Body of pancreas (tissue), 4 donors: ENCODE results near the gene SCN7A. TPM values are rescaled to one million over a fixed set of nuclear protein-coding genes. Genes with fewer than 3 reads are reported as not detected.
"Not testable (repeated sequence)": the region's sequence is repeated elsewhere in the genome, so short reads cannot be mapped to it uniquely, and the experiment has no call there.

Experiments used
- ATAC-seq: fragments of 150-250 bp; one replicate; pipeline ENCODE4 v1.9.1; 2016
- DNase-seq, 4 donors: peaks; one replicate each; pipeline ENCODE4 v3.0.0-alpha.2; 2019
- H3K27ac ChIP-seq, 4 donors: fragments of 200-600 bp; sonication (generic); 1 replicate in 3 of 4; 2 replicates in 1 of 4; pipeline versions ENCODE4 v1.5.1 to v1.6.1; 2016 to 2019; ENCODE audit warnings: mild to moderate bottlenecking in 1 of 4, mixed read lengths in 1 of 4, moderate library complexity in 1 of 4
- H3K27me3 ChIP-seq, 2 donors: fragments of 200-600 bp; sonication (generic); one replicate each; pipeline ENCODE4 v1.6.0; 2016; ENCODE audit warnings: mild to moderate bottlenecking in 1 of 2
- H3K36me3 ChIP-seq, 2 donors: fragments of 200-600 bp; sonication (generic); replicated peaks in 1 of 2; 2 replicates each; pipeline ENCODE4 v1.5.1; 2016; ENCODE audit warnings: low read depth in 2 of 2; ENCODE audit not compliant: insufficient read depth in 1 of 2
- H3K4me1 ChIP-seq: fragments of 200-600 bp; sonication (generic); one replicate; pipeline ENCODE4 v1.6.0; 2016
- H3K4me3 ChIP-seq, 2 donors: fragments of 200-600 bp; sonication (generic); 1 replicate in 1 of 2; 2 replicates in 1 of 2; pipeline ENCODE4 v1.5.1; 2016 to 2019
- H3K9me3 ChIP-seq, 3 donors: fragments of 200-600 bp; sonication (generic); 1 replicate in 2 of 3; 2 replicates in 1 of 3; pipeline ENCODE4 v1.5.1; 2016
- CTCF ChIP-seq, 7 experiments: fragments of 450-650 bp in 4 of 7; fragments of 200-600 bp in 3 of 7; sonication (generic) in 3 of 7; IDR thresholded peaks; one replicate each; pipeline ENCODE4 v1.5.1; 2016 to 2019; ENCODE audit warnings: antibody characterized with exemption in 7 of 7
- POLR2A ChIP-seq, 3 donors: fragments of 450-650 bp; IDR thresholded peaks; one replicate each; pipeline ENCODE4 v1.6.1; 2016; ENCODE audit warnings: antibody characterized with exemption in 3 of 3, mild to moderate bottlenecking in 2 of 3
- WGBS, 2 donors: methylation state at CpG; one replicate each; pipeline ENCODE4 v1.1.5; 2017; 5-methylcytosine and 5-hydroxymethylcytosine counted together
- intact Hi-C: fragments of 100-400 bp; cut with DNase I; formaldehyde crosslinking; loops from one replicate; pipeline ENCODE4 v1.15.1; 2023
- total RNA-seq, 2 donors: library from RNA; depleted of rRNA; stranded (reverse); fragments of >200 nt; gene quantifications; one replicate each; pipeline ENCODE4 v1.1.0, GENCODE V29; 2016

SCN7A gene
- total RNA-seq, 2 donors from 2014 or later = 7.8 to 8.6 TPM

- Histone ChIP-seq H3K27ac (no peak overlapping the region), H3K27me3 (no peaks in the 10 kb centered on the region), H3K4me3 (no peak overlapping the region), H3K36me3 (no peaks in the 10 kb centered on the region), H3K9me3 (no peaks in the 10 kb centered on the region), H3K4me1 (no peaks in the 10 kb centered on the region)
- TF ChIP-seq POLR2A (IDR thresholded peaks at IDR 0.05) = no peak
- no peak for TF ChIP-seq CTCF (IDR thresholded peaks at IDR 0.05)
- intact Hi-C loops = no loop called here
- no peak for ATAC-seq
- 64 to 74% methylated on average over 6 of the region's 6 CpGs for WGBS, 2 donors
- DNase-seq = no peak
These were observed 82.4 kb downstream of the SCN7A start for GRCh38 chr2:166411473-166412230.

GRCh38 chr2:166410828-166411472 lies 83.1 kb downstream of the SCN7A start:
- TF ChIP-seq POLR2A (IDR thresholded peaks at IDR 0.05) (no peak), CTCF (IDR thresholded peaks at IDR 0.05) (no peak)
- DNase-seq (no peak), ATAC-seq (no peak)
- Histone ChIP-seq H3K4me3 (no peak overlapping the region), H3K27me3 (no peaks in the 10 kb centered on the region), H3K9me3 (no peaks in the 10 kb centered on the region), H3K36me3 (no peaks in the 10 kb centered on the region), H3K27ac (no peak overlapping the region), H3K4me1 (no peaks in the 10 kb centered on the region)
- WGBS, 2 donors = 70 to 72% methylated on average over 7 of the region's 7 CpGs
- intact Hi-C loops = no loop called here

GRCh38 chr2:166407746-166408145 lies 86.3 kb downstream of the SCN7A start:
- WGBS, 2 donors = 58 to 76% methylated on average over 2 of the region's 2 CpGs
- intact Hi-C loops, H3K4me1 ChIP-seq, H3K9me3 ChIP-seq, DNase-seq, H3K36me3 ChIP-seq, H3K27ac ChIP-seq, H3K27me3 ChIP-seq, ATAC-seq, H3K4me3 ChIP-seq: not testable (repeated sequence)

- H3K27me3 ChIP-seq = no peaks in the 10 kb centered on the region
- H3K9me3 ChIP-seq = no peaks in the 10 kb centered on the region
- ATAC-seq = no peak
- no peak for TF ChIP-seq POLR2A (IDR thresholded peaks at IDR 0.05)
- TF ChIP-seq CTCF (IDR thresholded peaks at IDR 0.05) = no peak
- H3K27ac ChIP-seq = no peak overlapping the region
- intact Hi-C loops = no loop called here
- no peaks in the 10 kb centered on the region for H3K4me1 ChIP-seq
- 59 to 66% methylated on average over 3 of the region's 3 CpGs for whole genome bisulfite sequencing, 2 donors
- H3K36me3 ChIP-seq = no peaks in the 10 kb centered on the region
- DNase-seq = no peak
- no peak overlapping the region for H3K4me3 ChIP-seq
These were observed 87.7 kb downstream of the SCN7A start for GRCh38 chr2:166406374-166406773.

- Histone ChIP-seq H3K27ac (no peak overlapping the region), H3K27me3 (no peaks in the 10 kb centered on the region), H3K9me3 (no peaks in the 10 kb centered on the region), H3K36me3 (no peaks in the 10 kb centered on the region), H3K4me3 (no peak overlapping the region), H3K4me1 (no peaks in the 10 kb centered on the region)
- ATAC-seq = no peak
- no peak for TF ChIP-seq CTCF (IDR thresholded peaks at IDR 0.05)
- no peak for TF ChIP-seq POLR2A (IDR thresholded peaks at IDR 0.05)
- no peak for DNase-seq
- intact Hi-C loops = no loop called here
- 78 to 85% methylated on average over 6 of the region's 6 CpGs for WGBS, 2 donors
These were observed 88.5 kb downstream of the SCN7A start for GRCh38 chr2:166405569-166405926.
